ENCODE measurements around the gene PNCK.

GRCh38 chrX:153622661-153623309 lies 50.8 kb downstream of the PNCK start:
- TF ChIP-seq LEF1 (IDR thresholded peaks at IDR 0.05; ENCODE audit: borderline replicate concordance) (no peak), ELF4 (IDR thresholded peaks at IDR 0.05) (no peak), CTBP1 (IDR thresholded peaks at IDR 0.05; ENCODE audit: borderline replicate concordance) (no peak), FOXM1 (IDR thresholded peaks at IDR 0.05; ENCODE audit: borderline replicate concordance) (no peak), SP1 (IDR thresholded peaks at IDR 0.05) (no peak), FOXK2 (IDR thresholded peaks at IDR 0.05) (no peak)
